ENCODE measurements around the gene BIN1. TPM values are rescaled to one million over a fixed set of nuclear protein-coding genes. Genes with fewer than 3 reads are reported as not detected.

BIN1 gene, protein sequence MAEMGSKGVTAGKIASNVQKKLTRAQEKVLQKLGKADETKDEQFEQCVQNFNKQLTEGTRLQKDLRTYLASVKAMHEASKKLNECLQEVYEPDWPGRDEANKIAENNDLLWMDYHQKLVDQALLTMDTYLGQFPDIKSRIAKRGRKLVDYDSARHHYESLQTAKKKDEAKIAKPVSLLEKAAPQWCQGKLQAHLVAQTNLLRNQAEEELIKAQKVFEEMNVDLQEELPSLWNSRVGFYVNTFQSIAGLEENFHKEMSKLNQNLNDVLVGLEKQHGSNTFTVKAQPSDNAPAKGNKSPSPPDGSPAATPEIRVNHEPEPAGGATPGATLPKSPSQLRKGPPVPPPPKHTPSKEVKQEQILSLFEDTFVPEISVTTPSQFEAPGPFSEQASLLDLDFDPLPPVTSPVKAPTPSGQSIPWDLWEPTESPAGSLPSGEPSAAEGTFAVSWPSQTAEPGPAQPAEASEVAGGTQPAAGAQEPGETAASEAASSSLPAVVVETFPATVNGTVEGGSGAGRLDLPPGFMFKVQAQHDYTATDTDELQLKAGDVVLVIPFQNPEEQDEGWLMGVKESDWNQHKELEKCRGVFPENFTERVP
- total RNA-seq (2014; rRNA removed; shearing (Covaris generic)): 105 TPM in 2 replicates

GRCh38 chr2:127106991-127107621 lies at the start of gene BIN1:
TSS of gene BIN1 (minus strand) at chr2:127107154. CDS start at chr2:127106943, 211 bp downstream.
- DNase-seq (ENCODE audit: low read depth): peak; percentile 94

GRCh38 chr2:127155947-127156346 lies 49.0 kb upstream of the BIN1 start:
- DNase-seq (ENCODE audit: low read depth): peak; percentile 82

- DNase-seq (ENCODE audit: low read depth): peak; percentile 49
These were observed 48.2 kb upstream of the BIN1 start for GRCh38 chr2:127155028-127155581.

GRCh38 chr2:127154396-127154795 lies 47.4 kb upstream of the BIN1 start:
- DNase-seq (ENCODE audit: low read depth): no peak

DNA sequence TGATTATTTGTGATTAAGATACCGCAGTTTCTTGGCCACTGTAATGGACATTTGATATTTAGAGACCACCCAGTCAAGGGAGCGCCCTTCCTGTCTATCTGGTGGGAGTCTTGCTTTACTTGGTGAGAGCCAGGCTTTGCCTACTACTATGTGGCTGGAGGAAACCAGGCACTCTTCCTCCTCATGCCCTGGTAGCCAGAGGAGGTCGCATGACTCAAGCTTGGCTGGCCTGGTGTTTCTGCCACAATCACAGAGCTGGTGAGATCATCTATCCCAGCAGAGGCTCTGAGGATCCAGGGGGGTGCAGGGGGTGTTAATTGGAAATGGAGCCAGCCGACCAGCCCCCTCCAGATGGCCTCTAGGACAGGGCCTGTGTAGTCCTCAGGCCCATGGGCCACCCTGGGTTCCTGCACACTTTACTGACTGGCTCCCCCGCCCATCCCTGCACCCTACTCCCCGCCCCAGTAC lies 46.8 kb upstream of the BIN1 start:
- DNase-seq (ENCODE audit: low read depth): peak; percentile 96

DNA sequence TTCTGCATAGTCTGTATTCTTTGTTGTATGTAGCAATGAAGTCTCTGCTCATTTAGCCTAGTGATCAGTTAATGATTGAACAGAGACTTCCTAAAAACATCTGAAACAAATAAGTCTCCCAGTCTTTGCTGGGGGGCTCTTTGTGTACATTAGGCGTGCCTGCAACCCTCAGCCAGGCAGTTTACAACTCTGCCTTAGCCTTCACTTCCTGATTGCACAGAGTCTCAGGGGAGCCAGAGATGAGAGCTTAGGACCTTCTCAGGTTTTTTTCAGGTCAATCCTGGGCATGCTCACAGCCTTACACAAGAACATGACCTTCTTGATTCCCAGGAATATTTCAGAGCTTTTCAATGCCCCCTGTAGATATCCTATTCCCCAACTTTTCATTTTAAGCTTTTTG lies 44.0 kb upstream of the BIN1 start:
- no peak for DNase-seq (ENCODE audit: low read depth)

GRCh38 chr2:127149384-127149783 lies 42.4 kb upstream of the BIN1 start:
- DNase-seq (ENCODE audit: low read depth): peak; percentile 90

DNA sequence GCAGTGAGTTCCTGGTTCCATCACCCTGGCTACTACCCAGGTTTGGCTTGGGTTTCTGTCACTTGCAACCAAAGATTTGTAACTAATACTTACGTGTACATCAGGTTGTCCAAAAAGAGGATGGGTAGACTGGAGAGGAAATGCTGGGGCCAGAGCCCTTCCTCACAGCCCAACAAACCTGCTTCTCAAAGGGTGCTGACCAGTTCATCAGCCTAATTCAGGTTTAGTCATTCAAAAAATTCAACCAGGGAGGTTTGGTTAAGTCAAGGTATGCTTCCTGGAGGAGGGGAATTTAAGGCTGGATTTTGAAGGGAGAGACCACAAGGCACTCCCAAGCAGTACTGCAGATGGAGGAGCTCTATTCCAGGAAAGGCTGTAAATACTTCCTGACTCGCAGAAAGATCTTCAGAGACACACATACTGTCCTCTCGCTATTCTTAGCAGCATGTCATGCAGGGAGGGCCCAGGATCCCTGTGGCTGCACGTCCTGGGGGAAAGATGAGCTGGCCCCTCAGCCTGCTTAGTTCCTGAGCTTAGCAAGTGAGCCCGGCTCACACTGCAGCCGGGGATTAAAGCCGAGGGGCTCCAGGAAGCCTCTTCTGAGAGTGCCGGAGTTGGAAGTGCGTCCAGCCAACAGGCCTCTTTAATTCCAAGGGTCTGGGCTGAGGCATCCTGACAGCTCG lies 40.0 kb upstream of the BIN1 start:
- DNase-seq (ENCODE audit: low read depth): peak; percentile 73

DNA sequence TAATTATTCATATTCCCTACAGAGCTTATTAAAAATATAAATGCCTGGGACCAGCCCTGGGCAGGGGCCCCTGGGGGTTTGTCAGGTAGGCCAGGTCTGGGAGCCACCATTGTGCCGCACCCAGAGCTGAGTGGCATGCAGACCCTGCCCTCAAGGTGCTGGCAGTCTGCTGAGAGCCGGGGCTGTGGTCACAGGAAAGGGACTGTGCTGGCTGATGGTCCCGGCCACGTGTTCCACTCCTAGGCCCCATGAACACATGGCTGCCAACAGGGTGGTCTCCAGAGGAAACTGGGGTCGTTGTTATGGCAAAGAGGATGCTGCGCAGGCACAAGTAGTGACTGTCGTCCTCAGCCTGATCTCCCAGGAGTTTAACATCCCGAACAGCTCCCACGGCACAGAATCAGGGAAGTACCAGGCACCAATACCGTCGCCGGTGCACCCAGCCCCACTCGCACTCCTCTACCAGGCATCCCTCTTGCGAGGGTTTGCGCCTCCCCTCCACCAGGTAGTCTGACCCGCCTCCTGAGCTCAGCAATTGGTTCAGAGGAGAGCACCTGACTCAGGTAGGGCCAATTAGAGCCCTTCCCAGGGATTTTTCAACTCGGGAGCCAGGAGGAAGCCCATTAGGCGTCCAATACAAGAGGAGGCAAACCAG lies 39.2 kb upstream of the BIN1 start:
- no peak for DNase-seq (ENCODE audit: low read depth)

DNA sequence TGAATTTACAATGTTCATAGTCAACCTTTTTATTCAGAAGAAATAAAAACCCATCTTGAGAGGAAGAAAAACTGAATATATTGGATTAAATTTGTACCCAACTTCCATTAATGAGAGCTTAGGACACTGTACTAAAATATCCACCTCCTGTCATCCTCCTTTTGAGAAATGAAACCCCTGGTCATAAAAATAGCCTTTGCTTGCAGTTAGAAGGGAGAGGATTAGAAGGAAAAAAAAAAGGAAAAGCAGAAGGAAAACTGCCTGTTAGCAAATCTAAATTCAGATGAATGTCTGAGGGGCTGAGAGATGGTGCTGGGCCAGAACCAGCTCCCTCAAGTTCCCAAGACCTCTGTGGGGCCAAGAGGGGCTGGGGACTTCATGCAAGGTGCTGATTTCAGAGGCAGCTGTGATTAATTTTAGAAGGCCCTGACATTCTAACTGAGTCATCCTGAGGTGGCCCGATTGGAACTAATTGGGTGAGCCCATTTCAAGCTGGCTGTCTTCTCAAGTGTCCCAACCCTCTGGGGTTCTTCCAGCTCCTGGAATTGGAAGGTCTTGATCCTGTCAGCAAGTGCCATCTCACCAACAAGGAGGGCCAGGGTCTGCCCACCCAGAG lies 38.4 kb upstream of the BIN1 start:
- peak; percentile 84 for DNase-seq (ENCODE audit: low read depth)

GRCh38 chr2:127143841-127144782 lies 37.2 kb upstream of the BIN1 start:
- peak; percentile 90 for DNase-seq (ENCODE audit: low read depth)

- peak; percentile 35 for DNase-seq (ENCODE audit: low read depth)
These were observed 36.0 kb upstream of the BIN1 start for GRCh38 chr2:127142663-127143630.

GRCh38 chr2:127140538-127140937 lies 33.6 kb upstream of the BIN1 start:
- DNase-seq (ENCODE audit: low read depth): no peak

- DNase-seq (ENCODE audit: low read depth): no peak
These were observed 32.8 kb upstream of the BIN1 start for GRCh38 chr2:127139766-127140165.

GRCh38 chr2:127138281-127138680 lies 31.3 kb upstream of the BIN1 start:
- no peak for DNase-seq (ENCODE audit: low read depth)

DNA sequence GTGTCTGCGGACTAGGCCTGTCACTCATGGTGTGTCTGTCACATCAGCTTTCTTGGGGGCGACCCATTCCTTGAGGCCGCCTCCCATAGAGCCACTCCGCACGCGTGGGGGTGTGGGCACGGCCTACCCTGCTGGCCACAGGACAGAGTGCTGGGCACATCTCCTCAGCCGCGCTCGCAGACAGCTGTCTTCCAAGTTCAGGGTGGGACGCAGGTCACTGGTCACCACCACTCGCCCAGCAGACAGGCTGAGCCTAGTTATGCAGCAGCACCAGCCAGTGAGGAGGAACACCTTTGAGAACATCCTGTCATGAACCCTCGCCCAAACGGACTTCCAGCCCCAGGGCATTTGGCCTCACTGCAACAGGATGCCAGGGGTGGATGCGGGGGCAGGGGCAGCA lies 30.8 kb upstream of the BIN1 start:
- no peak for DNase-seq (ENCODE audit: low read depth)

DNA sequence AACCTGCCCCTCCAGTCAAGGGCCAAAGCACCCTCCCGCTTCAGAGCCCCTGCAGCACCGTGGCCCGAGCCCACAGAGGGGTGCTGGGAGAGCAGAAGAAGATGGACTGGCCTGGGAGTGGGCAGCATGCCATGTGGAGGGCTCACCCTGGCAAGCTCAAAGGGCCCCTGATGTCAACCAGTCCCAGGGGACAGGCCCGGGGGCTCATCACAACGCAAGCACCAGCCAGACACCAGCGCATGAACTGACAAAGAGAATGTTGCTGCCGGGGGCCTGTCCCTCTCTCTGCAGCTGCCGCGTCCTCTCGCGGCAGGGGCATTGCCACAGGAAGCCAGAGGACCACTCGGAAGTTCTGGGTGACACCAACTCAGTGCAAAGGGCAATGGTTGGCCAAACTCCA lies 30.3 kb upstream of the BIN1 start:
- no peak for DNase-seq (ENCODE audit: low read depth)
